ENCODE measurements around the gene ADGRB2.
A peak's percentile ranks its signal among the peaks of the same experiment; 100 is the strongest.
"Not testable (repeated sequence)": the region's sequence is repeated elsewhere in the genome, so short reads cannot be mapped to it uniquely, and the experiment has no call there.

The ADGRB2 gene

DNA sequence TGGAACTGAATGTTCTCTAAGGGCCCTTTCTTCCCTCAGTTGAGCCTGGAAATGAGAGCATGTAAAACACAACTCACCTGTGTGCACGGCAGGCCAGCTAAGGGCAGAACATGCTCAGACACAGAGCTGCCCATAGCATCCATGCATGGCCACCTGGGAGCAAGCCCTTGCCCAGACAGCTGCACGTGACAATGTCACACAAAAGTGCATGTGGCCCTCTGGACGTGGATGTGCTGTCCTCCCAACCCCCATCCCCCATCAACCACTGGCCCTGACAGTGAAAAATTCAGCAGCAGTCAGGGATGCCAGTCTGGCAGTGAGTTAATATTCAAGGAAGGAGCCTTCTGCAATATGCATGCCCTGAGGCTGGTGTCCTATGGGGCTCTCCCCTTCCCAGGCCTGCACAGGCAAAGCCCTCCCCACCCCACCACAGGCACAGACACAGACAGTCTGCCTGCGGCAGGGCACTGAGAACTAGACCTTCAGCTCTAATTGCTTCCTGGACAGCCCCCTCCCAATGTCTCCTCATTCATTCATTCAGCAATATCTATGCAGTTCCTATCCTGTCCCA, 45.7 kb downstream of the ADGRB2 start:
- DNase-seq, result no peak

GRCh38 chr1:31717341-31717740, 46.8 kb downstream of the ADGRB2 start:
- no peak for DNase-seq

DNA sequence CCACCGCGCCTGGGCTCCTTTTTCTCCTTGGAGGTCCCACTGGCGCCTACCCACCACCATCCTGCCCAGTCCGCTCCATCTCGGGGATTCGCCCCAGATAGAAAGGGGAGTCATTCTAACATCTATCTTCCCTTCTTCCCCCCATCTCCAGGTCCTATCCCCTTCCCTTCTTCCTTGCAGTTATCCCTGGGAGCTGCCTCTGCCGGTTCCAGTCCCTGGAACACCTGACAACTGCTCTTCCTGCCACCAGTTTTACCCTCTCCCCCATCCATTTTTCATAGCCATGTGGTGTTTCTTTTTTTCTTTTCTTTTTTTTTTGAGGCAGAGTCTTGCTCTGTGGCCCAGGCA, 48.3 kb downstream of the ADGRB2 start:
- DNase-seq, result no peak

- DNase-seq, result peak in 1 of 2 donors; percentile 28
Measured at GRCh38 chr1:31715087-31715872, 48.9 kb downstream of the ADGRB2 start.

DNA sequence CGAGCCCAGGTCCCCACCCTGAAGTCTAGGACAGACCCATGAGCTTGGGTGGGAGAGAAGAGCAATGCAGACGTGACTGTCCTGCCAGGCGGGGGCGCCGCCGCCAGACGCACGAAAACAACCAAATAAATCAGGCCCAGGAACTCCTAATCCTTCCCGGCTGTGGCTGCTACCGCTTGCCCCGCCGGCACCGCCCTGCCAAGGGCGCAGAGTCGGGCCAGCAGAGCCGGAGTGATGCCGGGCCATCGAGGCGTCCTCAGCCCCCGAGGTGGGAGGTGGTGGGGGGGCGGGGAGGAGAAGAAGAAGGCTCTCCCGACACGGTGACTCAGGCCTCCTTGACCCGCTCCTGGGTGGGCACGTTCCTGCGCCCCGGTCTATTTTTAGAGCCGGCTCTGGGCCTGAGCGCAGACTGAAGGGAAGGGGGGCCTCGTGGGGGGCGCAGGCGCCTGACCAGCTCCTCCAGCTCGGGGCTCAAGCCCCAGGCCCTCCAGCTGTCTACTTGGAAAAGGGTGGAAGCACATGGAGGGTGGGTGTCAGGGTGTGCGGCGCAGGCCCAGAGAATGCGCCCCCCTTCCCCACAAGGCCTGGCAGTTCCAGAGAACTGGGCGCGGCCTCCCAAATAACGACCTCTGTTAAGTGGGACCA, 49.6 kb downstream of the ADGRB2 start:
- peak; percentile 29 to 34 for DNase-seq

DNA sequence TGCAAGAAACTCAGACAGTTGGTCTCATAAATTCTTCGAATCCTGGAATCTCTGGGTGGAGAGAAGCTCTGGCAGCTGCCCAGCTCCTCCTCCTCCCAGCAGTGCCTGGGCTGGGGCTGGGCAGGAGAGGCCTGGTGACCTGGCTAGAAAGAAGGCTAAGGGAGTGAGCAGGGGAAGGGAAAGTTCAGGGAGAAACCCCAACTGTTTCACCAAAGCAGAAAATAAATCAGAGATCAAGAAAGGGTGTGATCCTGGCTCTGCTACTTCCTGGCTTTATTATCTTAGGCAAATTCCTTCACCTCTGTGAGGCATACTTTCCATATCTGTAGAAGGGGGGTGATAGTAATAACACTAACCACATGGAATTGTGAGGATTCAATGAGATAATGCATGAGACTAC, 51.5 kb downstream of the ADGRB2 start:
- DNase-seq, result no peak

DNA sequence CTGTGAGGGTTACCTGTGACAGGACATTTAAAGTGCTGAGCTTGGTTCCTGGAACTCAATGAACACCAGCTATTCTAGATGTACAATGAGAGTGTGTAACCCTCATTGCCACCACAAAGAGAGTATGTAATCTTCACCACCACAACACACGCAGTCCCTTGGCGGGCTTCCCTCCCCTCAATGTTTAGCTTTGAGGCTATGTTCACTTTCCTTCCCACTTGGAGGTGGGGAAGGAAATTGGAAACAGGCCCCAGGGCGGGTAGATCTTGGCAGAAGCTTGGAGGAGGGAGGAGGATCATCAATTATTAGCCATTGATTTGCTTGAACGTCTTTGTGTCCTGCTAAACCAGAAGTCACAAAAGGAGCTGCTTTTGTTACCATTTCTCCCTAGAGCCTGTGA, 52.1 kb downstream of the ADGRB2 start:
- no peak for DNase-seq

DNA sequence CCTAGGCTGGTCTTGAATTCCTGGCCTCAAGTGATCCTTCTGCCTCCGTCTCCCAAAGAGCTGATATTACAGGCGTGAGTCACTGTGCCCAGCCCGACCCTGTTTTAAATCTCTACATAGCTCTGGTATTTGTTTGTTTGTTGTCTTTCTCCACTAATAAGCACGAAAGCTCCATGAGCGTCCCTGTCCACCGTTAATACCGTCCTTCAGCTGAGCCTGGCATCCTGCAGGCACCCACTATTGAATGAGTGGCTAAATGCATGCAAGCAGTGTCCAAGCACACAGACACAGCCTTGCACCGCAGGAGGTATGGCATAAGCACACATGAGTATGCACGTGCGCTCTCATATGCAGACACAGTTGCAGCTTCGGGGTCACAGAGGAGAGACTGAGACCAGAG, 55.8 kb downstream of the ADGRB2 start:
- no peak for DNase-seq

GRCh38 chr1:31707711-31708110, 56.4 kb downstream of the ADGRB2 start:
- no peak for DNase-seq

GRCh38 chr1:31707059-31707600, 57.0 kb downstream of the ADGRB2 start:
- not testable (repeated sequence) for DNase-seq

DNA sequence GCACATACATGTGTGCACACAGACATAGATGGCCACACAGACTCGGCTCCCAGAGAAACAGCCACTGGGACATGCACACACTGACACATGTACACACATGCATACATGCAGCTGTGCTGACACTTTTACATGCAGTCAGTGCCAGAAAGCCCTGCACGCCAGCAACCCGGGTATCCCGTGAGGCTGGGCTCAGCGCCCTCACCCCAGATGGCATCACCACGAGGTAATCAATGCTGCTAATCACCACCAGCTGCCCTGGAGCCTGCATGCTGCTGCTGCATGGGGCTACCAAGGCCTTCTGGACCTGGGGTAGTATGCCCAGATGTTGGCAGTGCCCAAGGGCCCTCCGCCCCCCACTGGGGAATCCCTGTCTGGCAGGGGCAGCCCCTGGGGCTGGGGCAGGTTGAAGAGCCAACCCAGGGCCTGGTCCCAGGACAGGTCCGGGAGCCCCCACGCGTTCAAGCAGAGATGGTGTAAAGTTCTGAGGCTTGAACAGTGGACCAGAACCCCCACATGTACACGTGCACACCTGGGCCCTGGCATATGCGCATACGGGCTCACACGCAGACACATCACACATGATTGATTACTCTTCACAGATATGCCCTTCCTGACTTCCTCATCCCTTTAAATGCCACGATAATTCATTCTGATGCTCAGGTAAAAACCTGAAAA, 57.6 kb downstream of the ADGRB2 start:
- DNase-seq, result no peak

DNA sequence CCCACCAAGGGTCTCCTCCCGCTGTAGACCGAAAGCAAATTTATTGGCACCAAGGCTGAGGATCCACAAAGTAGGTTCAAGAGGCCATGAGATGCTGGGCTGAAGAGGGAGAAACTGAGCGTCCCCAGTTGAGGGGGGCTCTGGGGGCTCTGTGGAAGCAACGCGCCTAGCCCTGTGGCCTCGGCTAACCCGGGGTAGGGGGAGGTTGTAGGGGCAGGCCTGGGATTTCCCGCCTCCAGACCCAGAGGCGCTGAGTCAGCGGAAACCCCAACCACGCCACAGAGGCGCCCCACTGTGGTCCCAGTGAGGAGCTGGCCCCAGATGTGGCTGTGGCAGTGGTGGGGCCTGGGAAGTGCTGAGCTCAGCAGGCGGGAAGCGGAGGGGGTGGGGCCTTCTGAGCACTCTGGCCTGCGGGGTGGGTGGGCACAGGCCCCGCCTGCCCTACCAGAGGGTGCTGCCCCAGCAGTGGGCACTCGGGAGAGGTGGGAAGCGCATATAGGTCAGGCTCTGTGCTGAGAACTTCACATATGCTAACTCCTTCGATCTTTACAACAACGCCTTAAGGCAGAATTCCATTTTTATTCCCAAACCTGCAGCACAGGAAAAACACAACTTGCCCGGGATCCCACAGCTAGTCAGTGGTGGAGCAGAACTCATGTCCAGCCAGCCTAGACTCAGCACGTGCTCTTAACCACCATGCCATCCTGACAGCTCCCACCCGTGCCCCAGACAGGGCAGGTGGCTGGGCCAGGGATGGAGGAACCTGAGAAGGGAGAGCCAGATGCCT, 58.9 kb downstream of the ADGRB2 start:
- DNase-seq, result peak; percentile 58 to 64

GRCh38 chr1:31704271-31705079, 59.7 kb downstream of the ADGRB2 start:
- no peak for DNase-seq

DNA sequence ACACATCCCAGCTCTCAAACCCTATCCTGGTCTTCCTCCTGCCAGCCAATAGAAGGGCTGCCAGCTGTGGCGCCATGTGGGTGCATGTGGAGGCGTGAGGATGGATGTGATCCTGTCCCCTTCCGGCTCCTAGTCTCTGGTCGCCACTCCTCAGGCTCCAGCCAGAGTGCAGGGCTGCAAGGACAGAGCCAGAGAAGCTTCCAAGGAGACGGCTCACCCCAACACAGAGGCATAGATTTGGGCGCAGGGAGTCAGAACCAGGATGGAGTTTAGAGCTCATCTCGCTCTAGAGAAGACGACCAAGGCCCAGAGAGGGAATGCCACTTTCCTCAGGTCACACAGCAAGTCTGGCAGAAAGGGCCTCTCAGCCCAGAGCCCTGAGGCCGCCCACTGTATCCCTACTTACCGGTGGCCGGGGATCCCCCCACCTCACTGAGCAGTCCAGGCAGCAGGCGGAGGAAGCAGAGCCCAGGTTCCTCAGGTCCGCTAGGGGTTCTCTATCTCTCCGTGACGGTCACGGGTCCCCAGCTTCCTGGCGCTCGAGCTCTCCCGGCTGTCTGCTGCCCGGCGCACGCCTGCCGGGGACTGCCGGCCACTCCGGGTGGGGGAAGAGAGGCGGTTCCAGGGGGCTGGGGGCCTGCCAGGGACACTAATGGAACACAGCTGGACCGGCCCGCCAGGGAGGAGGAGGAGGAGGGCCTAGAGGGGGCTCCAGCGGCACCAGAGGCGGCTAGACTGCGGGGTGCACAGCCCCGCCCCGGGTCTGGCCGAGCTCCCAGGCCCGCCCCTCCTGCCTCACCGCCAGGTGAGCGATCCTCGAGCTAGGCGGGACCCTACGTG, 60.5 kb downstream of the ADGRB2 start, which contains the start of gene COL16A1:
Gene COL16A1 (minus strand): TSS at position 587 of the 840 bp plus-strand sequence. CDS start 1,824 bp downstream, outside the sequence.
- DNase-seq, result no peak

DNA sequence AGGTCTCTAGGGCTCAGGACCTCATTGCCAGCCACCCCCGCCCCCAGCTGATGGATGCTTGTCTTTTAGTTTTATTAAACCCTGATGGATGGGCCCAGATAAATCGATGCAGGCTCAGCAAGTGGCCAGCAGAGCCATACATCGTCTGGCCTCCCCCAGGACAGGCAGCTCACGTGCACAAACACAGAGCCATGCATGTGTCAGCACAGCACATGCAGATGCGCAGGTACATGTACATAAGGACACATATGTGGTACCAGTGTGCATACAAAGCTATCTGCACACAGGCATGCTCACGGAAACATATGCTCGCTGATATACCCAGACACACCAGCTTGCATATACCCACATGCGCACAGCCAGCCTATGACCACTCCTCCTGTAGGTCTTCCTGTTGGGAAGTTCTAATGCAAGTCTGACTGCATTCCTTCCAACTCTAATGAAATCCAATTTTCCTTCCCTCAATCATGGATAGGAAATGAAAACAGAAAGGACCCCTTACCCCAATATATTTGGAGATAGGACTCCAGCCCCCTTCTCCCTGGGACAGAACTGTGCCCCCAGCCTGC, 61.2 kb downstream of the ADGRB2 start:
- DNase-seq, result no peak

GRCh38 chr1:31701091-31701736, 62.9 kb downstream of the ADGRB2 start:
- peak in 1 of 2 donors; percentile 4 for DNase-seq

GRCh38 chr1:31700468-31701090, 63.6 kb downstream of the ADGRB2 start:
- DNase-seq, result no peak

DNA sequence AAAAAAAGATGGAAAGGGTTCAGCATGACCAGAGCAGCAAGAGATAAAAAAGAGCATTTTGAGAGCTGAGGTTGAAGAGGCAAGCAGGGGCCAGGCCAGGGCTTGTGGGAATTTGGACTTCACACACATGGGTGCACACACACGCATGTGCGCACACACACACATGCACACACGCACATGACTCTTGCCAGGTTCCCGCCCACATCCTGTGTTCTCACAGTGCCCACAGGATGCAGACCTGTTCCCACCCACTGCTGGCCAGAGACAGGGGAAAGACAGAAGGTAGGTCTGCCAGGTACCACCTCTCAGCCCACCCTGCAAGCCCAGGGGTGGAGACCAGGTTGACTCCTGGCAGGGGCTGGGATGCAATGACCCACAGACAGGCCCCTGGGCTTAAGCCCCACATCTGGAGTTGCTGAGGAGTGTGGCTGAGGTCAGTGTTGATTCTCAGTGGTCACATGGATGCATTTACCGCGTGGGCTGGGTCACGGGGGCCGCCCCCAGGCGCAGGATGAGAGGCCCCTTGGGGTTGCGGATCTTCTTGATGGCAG, 64.7 kb downstream of the ADGRB2 start:
- peak; percentile 37 to 49 for DNase-seq
